ENCODE measurements around the gene SLC15A2. TPM values are rescaled to one million over a fixed set of nuclear protein-coding genes. Genes with fewer than 3 reads are reported as not detected.

Gene SLC15A2
- total RNA-seq, 1 donor from 2014 or later, result 0.40 TPM

DNA sequence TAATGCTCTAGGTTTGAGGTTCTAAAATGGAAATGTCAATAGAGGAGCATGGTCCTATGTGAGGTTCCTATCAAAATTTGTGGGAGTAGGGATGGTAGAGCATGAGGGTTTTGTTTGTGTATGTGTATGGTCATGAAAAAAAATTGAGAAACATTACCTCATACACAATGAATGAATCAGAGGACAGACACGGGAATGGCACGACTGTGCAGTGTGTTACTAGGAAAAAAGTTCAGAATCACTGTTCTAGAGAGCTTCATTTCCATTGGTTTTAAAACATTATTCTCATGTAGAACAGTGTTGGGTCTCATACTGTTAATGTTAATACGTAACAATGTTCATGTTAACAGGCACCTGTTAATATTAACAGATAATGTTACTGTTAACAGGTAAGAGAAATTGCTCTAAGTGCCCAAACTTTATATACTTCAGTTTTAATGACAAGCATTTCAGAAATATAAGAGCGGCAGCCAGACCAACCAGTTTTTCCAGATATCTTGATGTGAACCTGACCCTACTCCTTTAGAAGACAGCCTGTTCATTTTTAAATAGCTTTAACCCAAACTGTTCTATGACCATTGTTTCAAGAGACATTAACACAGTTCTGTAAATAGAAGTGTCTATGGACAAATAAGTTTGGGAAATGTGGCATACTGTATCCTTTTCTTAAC is 48.0 kb downstream of the SLC15A2 start:
- no peak for DNase-seq (ENCODE audit: extremely low spot score, unreplicated experiment)
- no peak overlapping the region for H3K4me3 Mint-ChIP-seq (ENCODE audit: unreplicated experiment)
- no peak overlapping the region for H3K27ac Mint-ChIP-seq (ENCODE audit: unreplicated experiment)
- H3K27me3 Mint-ChIP-seq (ENCODE audit: unreplicated experiment), result no peaks in the 10 kb centered on the region
- no peaks in the 10 kb centered on the region for H3K9me3 Mint-ChIP-seq (ENCODE audit: unreplicated experiment)
- H3K4me1 Mint-ChIP-seq (ENCODE audit: unreplicated experiment), result no peaks in the 10 kb centered on the region
- no peaks in the 10 kb centered on the region for H3K36me3 Mint-ChIP-seq (ENCODE audit: unreplicated experiment)
- TF ChIP-seq, protein P1, sequence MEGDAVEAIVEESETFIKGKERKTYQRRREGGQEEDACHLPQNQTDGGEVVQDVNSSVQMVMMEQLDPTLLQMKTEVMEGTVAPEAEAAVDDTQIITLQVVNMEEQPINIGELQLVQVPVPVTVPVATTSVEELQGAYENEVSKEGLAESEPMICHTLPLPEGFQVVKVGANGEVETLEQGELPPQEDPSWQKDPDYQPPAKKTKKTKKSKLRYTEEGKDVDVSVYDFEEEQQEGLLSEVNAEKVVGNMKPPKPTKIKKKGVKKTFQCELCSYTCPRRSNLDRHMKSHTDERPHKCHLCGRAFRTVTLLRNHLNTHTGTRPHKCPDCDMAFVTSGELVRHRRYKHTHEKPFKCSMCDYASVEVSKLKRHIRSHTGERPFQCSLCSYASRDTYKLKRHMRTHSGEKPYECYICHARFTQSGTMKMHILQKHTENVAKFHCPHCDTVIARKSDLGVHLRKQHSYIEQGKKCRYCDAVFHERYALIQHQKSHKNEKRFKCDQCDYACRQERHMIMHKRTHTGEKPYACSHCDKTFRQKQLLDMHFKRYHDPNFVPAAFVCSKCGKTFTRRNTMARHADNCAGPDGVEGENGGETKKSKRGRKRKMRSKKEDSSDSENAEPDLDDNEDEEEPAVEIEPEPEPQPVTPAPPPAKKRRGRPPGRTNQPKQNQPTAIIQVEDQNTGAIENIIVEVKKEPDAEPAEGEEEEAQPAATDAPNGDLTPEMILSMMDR (IDR thresholded peaks at IDR 0.05), result no peak

- H3K27me3 Mint-ChIP-seq (ENCODE audit: unreplicated experiment), result no peaks in the 10 kb centered on the region
- H3K4me1 Mint-ChIP-seq (ENCODE audit: unreplicated experiment), result no peaks in the 10 kb centered on the region
- H3K9me3 Mint-ChIP-seq (ENCODE audit: unreplicated experiment), result no peaks in the 10 kb centered on the region
- TF ChIP-seq, protein P1 (IDR thresholded peaks at IDR 0.05), result no peak
- H3K27ac Mint-ChIP-seq (ENCODE audit: unreplicated experiment), result no peak overlapping the region
- DNase-seq (ENCODE audit: extremely low spot score, unreplicated experiment), result no peak
- no peaks in the 10 kb centered on the region for H3K36me3 Mint-ChIP-seq (ENCODE audit: unreplicated experiment)
- H3K4me3 Mint-ChIP-seq (ENCODE audit: unreplicated experiment), result no peak overlapping the region
These were observed 49.2 kb downstream of the SLC15A2 start for GRCh38 chr3:121943431-121943830.

DNA sequence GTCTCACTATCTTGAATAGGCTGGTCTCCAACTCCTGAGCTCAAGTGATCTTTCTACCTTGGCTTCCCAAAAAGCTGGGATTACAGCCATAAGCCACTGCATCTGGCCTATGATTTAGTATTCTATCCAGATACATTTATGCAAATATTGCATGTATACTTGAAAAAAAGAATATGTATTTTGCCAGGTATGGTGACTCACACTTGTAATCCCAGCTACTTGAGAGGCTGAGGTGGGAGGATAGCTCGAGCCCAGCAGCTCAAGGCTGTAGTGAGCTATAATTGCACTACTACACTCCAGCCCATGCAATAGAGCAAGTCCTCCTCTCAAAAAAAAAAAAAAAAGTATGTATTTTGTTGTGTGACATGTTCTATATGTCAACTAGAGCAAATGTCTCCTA is 54.4 kb downstream of the SLC15A2 start:
- no peak for DNase-seq (ENCODE audit: extremely low spot score, unreplicated experiment)
- TF ChIP-seq, protein P1 (IDR thresholded peaks at IDR 0.05), result no peak
- H3K4me1 Mint-ChIP-seq (ENCODE audit: unreplicated experiment), result no peaks in the 10 kb centered on the region
- no peak overlapping the region for H3K27ac Mint-ChIP-seq (ENCODE audit: unreplicated experiment)
- H3K27me3 Mint-ChIP-seq (ENCODE audit: unreplicated experiment), result no peaks in the 10 kb centered on the region
- H3K9me3 Mint-ChIP-seq (ENCODE audit: unreplicated experiment), result peaks cover 8% of the 10 kb centered on the region
- no peaks in the 10 kb centered on the region for H3K36me3 Mint-ChIP-seq (ENCODE audit: unreplicated experiment)
- no peak overlapping the region for H3K4me3 Mint-ChIP-seq (ENCODE audit: unreplicated experiment)

DNA sequence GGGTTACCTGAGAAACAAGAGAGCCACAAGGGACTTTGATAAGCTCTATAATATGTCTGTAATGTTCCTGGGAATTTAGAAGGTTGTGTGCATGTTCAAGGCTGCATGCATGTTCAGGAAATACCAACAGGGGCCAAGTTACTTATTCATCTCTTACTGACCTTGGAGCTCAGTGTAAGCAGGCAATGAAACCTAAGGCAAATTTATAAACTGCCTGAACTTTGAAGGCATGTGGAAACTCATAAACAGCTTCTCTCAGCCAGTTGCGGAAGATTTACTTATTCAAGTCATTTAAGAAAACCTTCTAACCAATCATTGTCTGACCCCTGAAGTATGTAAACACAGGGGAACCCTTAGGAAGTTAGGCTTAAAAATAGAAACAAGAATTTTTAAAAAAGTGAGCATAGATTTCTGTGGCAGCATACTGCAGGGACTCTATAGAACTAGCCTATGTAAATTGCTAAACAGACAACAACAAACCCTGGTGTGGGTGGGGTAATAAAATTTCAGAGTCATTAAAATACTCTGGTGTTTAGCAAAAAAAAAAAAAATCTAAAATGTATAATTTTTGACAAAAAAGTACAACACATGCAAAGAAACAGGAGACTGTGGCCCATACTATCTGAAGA is 57.2 kb downstream of the SLC15A2 start:
- TF ChIP-seq, protein P1 (IDR thresholded peaks at IDR 0.05), result no peak
- Mint-ChIP-seq H3K4me1 (ENCODE audit: unreplicated experiment) (no peaks in the 10 kb centered on the region), H3K9me3 (ENCODE audit: unreplicated experiment) (peaks cover 8% of the 10 kb centered on the region), H3K36me3 (ENCODE audit: unreplicated experiment) (no peaks in the 10 kb centered on the region), H3K27me3 (ENCODE audit: unreplicated experiment) (no peaks in the 10 kb centered on the region), H3K27ac (ENCODE audit: unreplicated experiment) (no peak overlapping the region), H3K4me3 (ENCODE audit: unreplicated experiment) (no peak overlapping the region)
- DNase-seq (ENCODE audit: extremely low spot score, unreplicated experiment), result no peak

GRCh38 chr3:121956363-121956762 is 62.2 kb downstream of the SLC15A2 start:
- DNase-seq (ENCODE audit: extremely low spot score, unreplicated experiment), result no peak
- Mint-ChIP-seq H3K27ac (ENCODE audit: unreplicated experiment) (no peak overlapping the region), H3K27me3 (ENCODE audit: unreplicated experiment) (no peaks in the 10 kb centered on the region), H3K4me3 (ENCODE audit: unreplicated experiment) (no peak overlapping the region), H3K4me1 (ENCODE audit: unreplicated experiment) (no peaks in the 10 kb centered on the region), H3K9me3 (ENCODE audit: unreplicated experiment) (peaks cover 8% of the 10 kb centered on the region), H3K36me3 (ENCODE audit: unreplicated experiment) (no peaks in the 10 kb centered on the region)
- TF ChIP-seq, protein P1 (IDR thresholded peaks at IDR 0.05), result no peak

Data from osteocyte (in vitro differentiated cells).